NCI-H2227 (cell line): ENCODE measurements around the gene HABP4.

ENCODE experiments used
- DNase-seq: peaks from one replicate; lab custom pipeline; 2025; ENCODE audit not compliant: unreplicated experiment; lab: John Stamatoyannopoulos, UW

HABP4 gene

DNA sequence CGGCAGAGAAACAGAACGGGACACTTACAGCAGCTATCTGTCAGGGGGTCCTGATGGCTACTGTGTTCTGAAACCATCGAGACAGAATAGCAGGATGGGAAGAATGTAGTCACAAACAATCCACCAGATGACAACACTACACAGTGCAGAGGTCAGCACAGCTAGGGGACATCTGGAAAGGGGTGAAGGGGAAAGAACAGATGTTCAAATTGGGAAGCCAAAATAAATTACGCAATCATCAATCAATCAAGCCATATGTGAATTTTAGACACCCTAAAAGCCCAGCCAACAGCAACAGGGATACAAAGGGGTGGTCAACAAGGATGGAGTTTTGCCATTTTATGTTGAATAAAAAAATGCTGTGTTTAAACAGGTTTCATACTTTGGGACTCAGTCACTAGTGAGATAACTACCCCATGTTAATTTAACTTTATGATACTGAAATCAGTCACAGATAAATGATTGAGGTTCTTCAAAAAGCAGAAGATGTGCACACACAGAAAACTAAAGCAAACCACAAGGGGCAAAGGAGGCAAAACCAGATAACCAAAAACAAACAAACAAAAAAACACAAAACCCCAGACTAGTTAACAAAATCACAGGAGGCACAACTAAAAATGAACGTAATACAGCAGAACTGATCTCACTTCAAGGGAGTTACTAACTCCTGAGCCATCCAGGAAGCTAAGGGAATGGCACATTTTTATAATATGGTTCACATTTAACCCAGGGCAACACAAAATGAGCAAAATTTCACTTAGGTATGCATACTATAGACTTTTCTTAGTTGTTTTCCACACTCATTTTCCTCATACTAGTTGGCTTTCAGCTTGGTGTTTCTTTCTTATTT lies 65.9 kb downstream of the HABP4 start:
- DNase-seq = no peak

DNA sequence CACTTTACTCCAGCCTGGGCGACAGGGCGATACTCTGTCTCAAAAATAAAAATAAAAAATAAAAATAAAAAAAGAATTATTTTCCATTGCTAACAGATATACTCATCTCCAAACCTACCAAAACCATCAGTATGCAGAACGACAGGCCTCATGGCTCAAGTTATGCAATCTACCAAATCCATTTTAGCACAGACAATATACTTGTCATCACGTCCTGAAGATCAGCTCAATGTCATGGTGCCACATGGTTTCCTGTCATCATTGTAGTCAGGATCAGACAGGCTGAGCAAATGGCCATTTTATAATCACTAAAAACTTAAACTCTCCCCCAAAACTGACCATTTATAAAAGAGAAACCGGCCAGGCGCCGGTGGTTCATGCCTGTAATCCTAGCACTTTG lies 69.1 kb downstream of the HABP4 start:
- DNase-seq = no peak

DNA sequence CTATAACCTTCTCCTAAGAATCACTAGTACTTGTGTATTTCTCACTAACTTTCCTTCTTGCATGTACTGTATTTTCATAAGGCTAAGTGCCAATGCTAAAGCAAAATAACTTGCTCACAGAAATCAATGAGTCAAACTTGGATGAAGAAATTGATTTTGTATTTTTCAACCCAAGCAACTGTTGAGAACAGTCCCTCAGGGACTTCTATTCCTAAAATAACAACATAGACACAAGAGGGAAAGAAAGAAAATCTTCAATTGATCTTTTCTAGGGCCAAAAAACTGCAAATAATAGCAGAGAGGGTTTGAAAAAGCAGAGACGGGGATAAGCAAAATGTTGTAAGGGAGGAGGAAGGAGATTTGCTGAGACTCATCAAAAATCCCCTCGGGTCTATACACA lies 69.8 kb downstream of the HABP4 start:
- no peak for DNase-seq

DNA sequence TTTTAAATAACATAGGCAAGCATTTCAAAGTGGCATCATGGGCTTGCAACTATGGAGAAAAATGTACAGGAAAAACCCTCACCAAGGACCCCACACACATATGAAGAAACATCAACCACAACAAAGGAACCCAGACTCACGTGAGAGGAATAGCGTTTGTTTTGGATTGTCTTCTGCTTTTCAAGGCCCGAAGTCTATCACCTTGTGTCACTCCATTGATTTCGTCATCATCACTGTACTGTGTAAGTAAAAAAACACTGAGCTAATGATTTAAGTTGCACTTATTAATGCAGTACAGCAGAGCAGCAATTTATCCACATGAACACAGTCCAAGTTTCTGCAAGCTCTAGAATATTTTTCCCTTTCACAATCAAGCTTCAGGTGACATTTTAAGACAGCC lies 72.4 kb downstream of the HABP4 start:
- DNase-seq = no peak

DNA sequence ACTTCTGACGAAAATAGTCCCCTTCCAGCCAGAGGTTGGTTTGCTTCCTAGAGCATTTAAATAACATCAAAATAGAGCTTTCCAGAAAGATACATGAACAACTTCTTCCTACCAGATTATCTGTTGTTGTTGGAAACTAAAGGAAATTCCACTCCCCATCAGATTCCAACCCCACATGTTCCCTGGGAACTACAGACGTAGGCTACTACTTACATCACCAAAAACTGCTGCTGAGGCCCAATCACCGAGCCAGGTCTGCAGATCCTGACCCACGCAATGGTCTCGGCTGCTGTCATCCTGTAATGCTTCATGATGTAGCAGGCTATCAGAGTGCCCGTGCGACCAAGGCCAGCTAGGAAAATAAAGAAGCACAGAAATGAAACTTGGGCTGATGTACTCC lies 73.4 kb downstream of the HABP4 start:
- DNase-seq = no peak

DNA sequence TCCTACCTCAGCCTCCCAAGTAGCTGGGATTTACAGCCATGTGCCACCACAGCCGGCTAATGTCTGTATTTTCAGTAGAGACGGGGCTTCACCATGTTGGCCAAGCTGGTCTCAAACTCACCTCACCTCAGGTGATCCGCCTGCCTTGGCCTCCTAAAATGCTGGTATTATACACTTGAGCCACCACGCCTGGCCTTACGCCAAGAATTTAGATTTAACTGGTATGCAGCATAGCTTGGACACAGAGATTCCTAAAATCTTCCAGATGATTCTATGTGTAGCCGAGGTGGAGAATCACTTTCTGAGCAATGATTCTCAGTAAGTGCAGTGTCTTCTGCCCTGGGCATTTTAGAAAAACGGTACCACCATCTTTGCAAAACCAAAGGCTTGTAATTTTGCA lies 74.1 kb downstream of the HABP4 start:
- no peak for DNase-seq

- no peak for DNase-seq
Measured at GRCh38 chr9:96524764-96525163, 74.8 kb downstream of the HABP4 start.

DNA sequence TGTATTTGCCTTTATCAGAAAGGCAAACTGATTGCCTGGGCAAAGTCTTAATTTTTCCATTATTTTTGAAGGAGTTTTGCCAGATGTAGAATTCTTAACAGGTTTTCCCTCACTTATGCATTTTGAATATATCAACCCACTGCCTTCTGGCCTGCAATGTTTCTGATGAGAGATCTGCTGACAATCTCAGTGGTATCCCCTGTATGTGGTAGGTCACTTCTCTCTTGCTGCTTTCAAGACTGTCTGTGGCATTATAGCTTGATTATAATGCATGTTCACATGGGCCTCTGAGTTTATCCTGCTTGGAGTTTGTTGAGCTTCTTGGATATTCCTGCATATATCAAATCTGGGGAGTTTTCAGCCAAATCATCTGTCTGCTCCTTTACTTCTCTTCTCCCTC lies 82.2 kb downstream of the HABP4 start:
- DNase-seq = no peak

DNA sequence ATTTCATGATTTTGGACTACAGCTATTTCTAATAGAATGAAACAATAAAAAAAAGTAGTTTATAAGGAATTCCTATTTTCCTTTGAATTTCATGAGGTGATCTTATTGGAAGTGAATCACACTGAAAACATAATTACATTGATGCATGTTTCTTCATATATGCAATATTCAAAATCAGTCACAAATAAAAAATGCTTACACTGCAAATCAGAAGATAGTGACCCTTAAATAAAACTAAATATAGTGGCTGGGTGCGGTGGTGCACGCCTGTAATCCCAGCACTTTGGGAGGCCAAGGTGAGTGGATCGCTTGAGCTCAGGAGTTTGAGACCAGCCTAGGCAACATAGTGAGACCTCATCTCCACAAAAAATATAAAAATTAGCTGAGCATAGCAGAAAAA lies 90.1 kb downstream of the HABP4 start:
- no peak for DNase-seq
